Astrocyte of the spinal cord (primary cell): Measurements from ENCODE around the gene COL26A1.

Experiments used
- DNase-seq: peaks from one replicate; pipeline ENCODE4 v3.0.0; 2011; ENCODE audit warnings: low read depth, low spot score
- H3K4me3 ChIP-seq: 2 replicates; pipeline ENCODE4 v1.5.1; 2011; ENCODE audit warnings: low read depth, mild to moderate bottlenecking, low read length, moderate library complexity
- CTCF ChIP-seq: IDR thresholded peaks from 2 replicates; pipeline ENCODE4 v1.5.1; 2012; ENCODE audit warnings: low read depth, mild to moderate bottlenecking, low read length, inconsistent platforms
- in situ Hi-C: cut with HindIII; loops from 2 replicates; pipeline ENCODE4 v1.10.0; 2017; ENCODE audit warnings: low sequenced_read_pairs

The COL26A1 gene

GRCh38 chr7:101582971-101583370, 220.3 kb downstream of the COL26A1 start:
- no peak for DNase-seq
- TF ChIP-seq CTCF, result no peak
- H3K4me3 ChIP-seq, result no peak overlapping the region
- in situ Hi-C loops, result no loop called here

GRCh38 chr7:101586078-101586905, 223.6 kb downstream of the COL26A1 start:
- in situ Hi-C loops, result no loop called here
- DNase-seq, result no peak
- H3K4me3 ChIP-seq, result no peak overlapping the region
- no peak for TF ChIP-seq CTCF

GRCh38 chr7:101586906-101587677, 224.4 kb downstream of the COL26A1 start:
- TF ChIP-seq CTCF, result no peak
- no peak for DNase-seq
- in situ Hi-C loops, result no loop called here
- no peak overlapping the region for H3K4me3 ChIP-seq

GRCh38 chr7:101588131-101588935, 225.7 kb downstream of the COL26A1 start:
- no peak overlapping the region for H3K4me3 ChIP-seq
- TF ChIP-seq CTCF, result no peak
- in situ Hi-C loops, result no loop called here
- no peak for DNase-seq

GRCh38 chr7:101589052-101589451, 226.4 kb downstream of the COL26A1 start:
- DNase-seq, result no peak
- TF ChIP-seq CTCF, result no peak
- no peak overlapping the region for H3K4me3 ChIP-seq
- in situ Hi-C loops, result no loop called here

GRCh38 chr7:101589976-101590662, 227.4 kb downstream of the COL26A1 start:
- TF ChIP-seq CTCF, result no peak
- DNase-seq, result no peak
- H3K4me3 ChIP-seq, result no peak overlapping the region
- in situ Hi-C loops, result no loop called here
